ENCODE results near the gene STK32C.
"Not testable (repeated sequence)": the region's sequence is repeated elsewhere in the genome, so short reads cannot be mapped to it uniquely, and the experiment has no call there.

The STK32C gene

GRCh38 chr10:132302421-132303310 is 5.1 kb downstream of the STK32C start:
- no peak for DNase-seq (ENCODE audit: low read depth, low spot score)

- no peak for DNase-seq (ENCODE audit: low read depth, low spot score)
Observed at GRCh38 chr10:132301371-132302330, 6.1 kb downstream of the STK32C start.

GRCh38 chr10:132300582-132300981 is 7.2 kb downstream of the STK32C start:
- DNase-seq (ENCODE audit: low read depth, low spot score), result no peak

- DNase-seq (ENCODE audit: low read depth, low spot score), result no peak
Observed at GRCh38 chr10:132299371-132300336, 8.1 kb downstream of the STK32C start.

GRCh38 chr10:132298038-132298881 is 9.5 kb downstream of the STK32C start:
- DNase-seq (ENCODE audit: low read depth, low spot score), result no peak

- DNase-seq (ENCODE audit: low read depth, low spot score), result no peak
Observed at GRCh38 chr10:132297526-132297925, 10.2 kb downstream of the STK32C start.

- no peak for DNase-seq (ENCODE audit: low read depth, low spot score)
Observed at GRCh38 chr10:132296666-132297443, 10.9 kb downstream of the STK32C start.

GRCh38 chr10:132295481-132295880 is 12.3 kb downstream of the STK32C start:
- DNase-seq (ENCODE audit: low read depth, low spot score), result not testable (repeated sequence)

- DNase-seq (ENCODE audit: low read depth, low spot score), result no peak
Observed at GRCh38 chr10:132294561-132295318, 13.0 kb downstream of the STK32C start.

- no peak for DNase-seq (ENCODE audit: low read depth, low spot score)
Observed at GRCh38 chr10:132293813-132294520, 13.8 kb downstream of the STK32C start.

GRCh38 chr10:132293201-132293812 is 14.4 kb downstream of the STK32C start:
- DNase-seq (ENCODE audit: low read depth, low spot score), result no peak

GRCh38 chr10:132292287-132293200 is 15.2 kb downstream of the STK32C start:
- DNase-seq (ENCODE audit: low read depth, low spot score), result no peak

- DNase-seq (ENCODE audit: low read depth, low spot score), result no peak
Observed at GRCh38 chr10:132291826-132292225, 15.9 kb downstream of the STK32C start.

GRCh38 chr10:132290631-132291030 is 17.1 kb downstream of the STK32C start:
- DNase-seq (ENCODE audit: low read depth, low spot score), result no peak

- no peak for DNase-seq (ENCODE audit: low read depth, low spot score)
Observed at GRCh38 chr10:132289439-132289838, 18.3 kb downstream of the STK32C start.

- DNase-seq (ENCODE audit: low read depth, low spot score), result no peak
Observed at GRCh38 chr10:132283604-132284382, 24.0 kb downstream of the STK32C start.

Measured in activated naive CD8-positive, alpha-beta T cell treated with anti-CD3 and anti-CD28 coated beads, Interleukin-2, amount 50 U/mL, for 16 hours (primary cell).